Fibroblast of lung (primary cell): ENCODE data around the gene LSR.

Experiments used
- EZH2 ChIP-seq: IDR thresholded peaks from 2 replicates; pipeline ENCODE4 v1.5.1; 2012; ENCODE audit warnings: low read length, control low read depth, mild to moderate bottlenecking; ENCODE audit errors: missing control alignments
- TF ChIP-seq, protein P1 (sequence below), 2 donors: IDR thresholded peaks in 1 of 2; conservative IDR thresholded peaks in 1 of 2; 1 replicate in 1 of 2; 2 replicates in 1 of 2; pipeline ENCODE4 v1.5.1; 2011 to 2012; ENCODE audit warnings: low read length in 2 of 2, control low read depth in 1 of 2, inconsistent platforms in 1 of 2, low read depth in 1 of 2, mild to moderate bottlenecking in 1 of 2

DNA sequence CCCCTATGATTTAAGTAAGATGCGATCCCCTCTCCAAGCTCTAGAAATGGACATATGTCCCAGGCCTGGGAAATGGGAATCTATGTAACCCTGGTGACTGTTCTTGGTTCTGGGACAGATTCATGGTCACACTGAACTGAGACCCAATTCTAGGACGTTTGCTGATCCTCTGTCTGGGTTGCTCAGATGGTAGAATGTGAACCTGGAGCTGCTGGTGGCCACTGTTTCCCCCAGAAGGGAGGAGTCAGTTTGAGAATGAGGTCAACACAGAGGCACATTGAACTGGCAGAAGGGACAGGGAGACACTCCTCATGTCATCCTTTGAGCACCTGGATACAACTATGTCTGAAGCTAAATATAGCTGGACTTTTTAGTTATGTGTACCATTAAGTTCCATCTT is 49.3 kb upstream of the LSR start:
- TF ChIP-seq, protein P1, sequence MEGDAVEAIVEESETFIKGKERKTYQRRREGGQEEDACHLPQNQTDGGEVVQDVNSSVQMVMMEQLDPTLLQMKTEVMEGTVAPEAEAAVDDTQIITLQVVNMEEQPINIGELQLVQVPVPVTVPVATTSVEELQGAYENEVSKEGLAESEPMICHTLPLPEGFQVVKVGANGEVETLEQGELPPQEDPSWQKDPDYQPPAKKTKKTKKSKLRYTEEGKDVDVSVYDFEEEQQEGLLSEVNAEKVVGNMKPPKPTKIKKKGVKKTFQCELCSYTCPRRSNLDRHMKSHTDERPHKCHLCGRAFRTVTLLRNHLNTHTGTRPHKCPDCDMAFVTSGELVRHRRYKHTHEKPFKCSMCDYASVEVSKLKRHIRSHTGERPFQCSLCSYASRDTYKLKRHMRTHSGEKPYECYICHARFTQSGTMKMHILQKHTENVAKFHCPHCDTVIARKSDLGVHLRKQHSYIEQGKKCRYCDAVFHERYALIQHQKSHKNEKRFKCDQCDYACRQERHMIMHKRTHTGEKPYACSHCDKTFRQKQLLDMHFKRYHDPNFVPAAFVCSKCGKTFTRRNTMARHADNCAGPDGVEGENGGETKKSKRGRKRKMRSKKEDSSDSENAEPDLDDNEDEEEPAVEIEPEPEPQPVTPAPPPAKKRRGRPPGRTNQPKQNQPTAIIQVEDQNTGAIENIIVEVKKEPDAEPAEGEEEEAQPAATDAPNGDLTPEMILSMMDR (conservative IDR thresholded peaks at IDR 0.05 in 1 of 2, IDR thresholded peaks at IDR 0.05 in 1 of 2; ENCODE audit: low read depth in 1 of 2, low read length in 2 of 2), result no peak
- no peak for TF ChIP-seq EZH2
